C1 segment of cervical spinal cord (tissue), 14 donors: Measurements from ENCODE around the gene BRCC3.

Experiments
- DNase-seq, 14 donors: peaks; one replicate each; lab custom pipeline; 2025; lab: John Stamatoyannopoulos, UW

Gene BRCC3

GRCh38 chrX:155070975-155071693 lies at the start of gene BRCC3, which contains the start of the genes CMC4 and MTCP1:
Gene BRCC3 (plus strand): TSS chrX:155071508. CDS start chrX:155071528, 20 bp downstream.
Gene CMC4 (minus strand): TSS chrX:155071136. CDS start chrX:155064023, 7,113 bp downstream.
Gene MTCP1 (minus strand): TSS chrX:155071136. CDS start chrX:155066010, 5,126 bp downstream.
- DNase-seq: peak in 13 of 14 donors; percentile 8 to 82 (median 65)

GRCh38 chrX:155022585-155022984 lies 48.7 kb upstream of the BRCC3 start, which contains the start of gene F8:
Gene F8 (minus strand): TSS chrX:155022723. CDS start chrX:155022552, 171 bp downstream.
- DNase-seq: no peak

DNA sequence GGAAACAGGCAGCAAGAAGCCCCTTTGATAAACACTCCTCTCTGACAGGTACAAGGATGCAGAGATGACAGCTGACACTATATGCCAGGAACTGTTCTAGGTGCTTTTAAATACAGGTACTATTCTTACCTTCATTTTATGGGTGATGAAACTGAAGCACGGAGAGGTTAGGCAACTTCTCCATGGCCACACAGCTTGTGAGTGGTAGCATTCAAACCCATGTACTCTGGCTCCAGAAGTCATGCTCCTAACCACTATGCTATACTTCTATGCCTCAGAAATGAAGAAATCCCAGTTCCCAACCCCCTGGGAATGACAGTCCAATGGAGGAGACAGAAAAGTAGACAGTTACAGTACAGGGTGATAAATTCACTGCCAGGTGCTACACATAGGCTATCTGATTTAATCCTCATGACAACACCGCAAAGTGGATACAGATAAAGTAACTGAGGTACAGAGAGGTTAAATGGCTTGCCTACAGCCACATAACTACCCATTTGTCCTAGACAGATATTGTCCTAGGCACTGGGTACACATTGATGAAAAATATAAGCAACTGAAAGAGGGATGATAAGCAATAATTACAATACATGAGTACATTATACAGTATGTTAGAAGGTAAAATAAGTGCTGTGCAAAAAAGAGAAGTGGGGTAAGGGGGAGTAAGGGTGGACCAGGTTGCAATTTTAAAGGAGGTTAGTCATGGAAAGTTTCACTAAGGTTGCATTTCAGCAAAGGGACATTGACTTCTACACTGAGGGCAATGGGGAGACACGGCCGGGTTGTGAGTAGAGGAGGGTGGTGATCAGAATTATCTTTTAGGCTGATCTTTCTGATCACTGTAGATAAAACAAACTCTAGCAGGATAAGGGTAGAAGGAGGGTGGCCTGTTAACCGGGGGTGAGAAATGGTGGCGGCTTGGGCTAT lies 47.1 kb upstream of the BRCC3 start:
- DNase-seq: no peak

DNA sequence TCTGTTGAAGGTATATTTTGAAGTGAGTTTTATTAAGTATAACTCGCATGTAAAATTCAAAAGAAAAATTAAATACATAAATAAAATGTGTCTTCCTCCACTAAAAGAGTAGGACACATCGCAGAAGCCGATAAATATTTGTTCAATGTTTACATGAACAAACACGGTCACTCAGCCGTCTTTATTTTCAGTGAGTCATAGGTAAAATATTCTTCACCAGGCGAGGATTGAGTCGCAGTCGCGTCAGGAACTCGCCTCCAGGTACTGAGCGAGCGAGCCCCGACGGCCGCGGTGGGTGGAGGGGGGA lies 44.9 kb upstream of the BRCC3 start:
- DNase-seq: no peak

DNA sequence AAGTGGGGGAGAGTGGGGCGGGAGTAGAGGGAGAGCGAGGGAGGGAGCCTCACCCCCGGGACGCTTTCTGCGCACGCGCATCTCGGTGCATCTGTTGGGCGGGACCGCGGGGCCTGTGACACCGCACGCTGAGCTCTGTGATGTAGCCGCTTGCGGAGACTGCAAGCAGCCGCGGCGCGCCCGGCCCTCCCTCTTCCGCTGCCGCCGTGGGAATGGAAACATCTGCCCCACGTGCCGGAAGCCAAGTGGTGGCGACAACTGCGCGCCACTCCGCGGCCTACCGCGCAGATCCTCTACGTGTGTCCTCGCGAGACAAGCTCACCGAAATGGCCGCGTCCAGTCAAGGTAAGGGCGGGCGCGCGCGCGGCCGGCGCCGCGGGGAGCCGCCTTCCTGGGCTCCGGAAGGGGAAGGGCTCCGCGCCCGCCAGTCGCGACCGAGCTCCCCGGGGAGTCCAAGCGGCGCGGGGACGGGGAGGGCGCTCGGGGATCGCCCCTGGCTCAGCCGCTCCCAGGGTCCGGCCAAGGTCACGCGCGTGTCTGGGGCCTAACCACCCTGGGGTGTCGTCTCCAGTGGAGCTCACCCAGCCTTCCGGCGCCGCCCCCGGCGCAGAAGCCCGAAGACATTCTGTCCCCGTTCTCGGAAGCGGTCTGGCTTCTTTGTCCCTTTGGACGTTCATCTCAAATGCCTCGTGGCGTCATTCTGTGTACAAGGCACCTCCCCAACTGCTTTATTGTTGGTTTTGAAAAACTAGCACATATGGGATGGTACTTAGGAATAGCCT lies 44.4 kb upstream of the BRCC3 start, which contains the start of gene FUNDC2:
FUNDC2 (plus strand) TSS at position 118 of the 782 bp plus-strand sequence; CDS start at position 213, 95 bp downstream.
- peak; percentile 22 to 92 (median 82) for DNase-seq

- peak in 1 of 14 donors; percentile 30 for DNase-seq
Observed at GRCh38 chrX:155027509-155028066, 43.7 kb upstream of the BRCC3 start.

- DNase-seq: peak in 1 of 14 donors; percentile 4
Observed at GRCh38 chrX:155028129-155028528, 43.2 kb upstream of the BRCC3 start.

DNA sequence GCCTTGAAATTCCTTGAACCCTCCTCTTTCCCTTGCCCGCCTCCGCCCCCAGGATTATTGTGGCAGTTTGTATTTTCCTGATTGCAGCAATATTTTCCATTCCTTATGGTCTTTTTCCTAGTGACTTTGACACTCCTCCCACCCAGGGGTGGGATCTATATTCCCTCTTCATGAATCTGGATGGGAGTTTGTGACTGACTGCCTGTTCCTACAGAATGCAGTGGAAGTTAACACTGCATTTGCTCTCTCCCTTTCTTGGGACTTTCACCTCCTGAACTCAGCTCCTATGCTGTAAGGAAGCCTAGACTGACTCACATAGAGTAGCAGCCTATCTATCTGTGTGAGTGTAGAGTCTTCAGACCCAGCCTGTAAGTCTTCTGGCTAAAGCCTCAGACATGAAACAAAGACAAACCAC lies 42.4 kb upstream of the BRCC3 start:
- DNase-seq: no peak

DNA sequence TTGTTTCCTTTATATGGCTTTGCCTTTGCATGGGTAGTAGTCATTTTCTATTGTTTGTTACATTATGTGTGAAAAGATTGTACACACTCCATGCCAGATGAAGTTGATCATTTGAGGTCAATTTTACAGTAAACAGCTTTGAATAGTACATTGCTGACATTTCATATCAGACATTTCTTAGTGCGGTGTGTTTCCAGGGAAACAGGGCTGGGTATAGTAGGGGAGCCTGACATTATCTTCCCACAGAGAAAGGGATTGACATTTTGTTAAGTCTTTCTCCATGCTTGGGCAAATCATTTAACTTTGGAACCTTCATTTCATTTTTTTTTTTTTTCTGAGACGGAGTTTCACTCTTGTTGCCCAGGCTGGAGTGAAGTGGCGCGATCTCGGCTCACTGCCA lies 39.7 kb upstream of the BRCC3 start:
- DNase-seq: no peak

GRCh38 chrX:155035688-155036087 lies 35.6 kb upstream of the BRCC3 start:
- DNase-seq: no peak

GRCh38 chrX:155046129-155046810 lies 25.0 kb upstream of the BRCC3 start:
- no peak for DNase-seq

DNA sequence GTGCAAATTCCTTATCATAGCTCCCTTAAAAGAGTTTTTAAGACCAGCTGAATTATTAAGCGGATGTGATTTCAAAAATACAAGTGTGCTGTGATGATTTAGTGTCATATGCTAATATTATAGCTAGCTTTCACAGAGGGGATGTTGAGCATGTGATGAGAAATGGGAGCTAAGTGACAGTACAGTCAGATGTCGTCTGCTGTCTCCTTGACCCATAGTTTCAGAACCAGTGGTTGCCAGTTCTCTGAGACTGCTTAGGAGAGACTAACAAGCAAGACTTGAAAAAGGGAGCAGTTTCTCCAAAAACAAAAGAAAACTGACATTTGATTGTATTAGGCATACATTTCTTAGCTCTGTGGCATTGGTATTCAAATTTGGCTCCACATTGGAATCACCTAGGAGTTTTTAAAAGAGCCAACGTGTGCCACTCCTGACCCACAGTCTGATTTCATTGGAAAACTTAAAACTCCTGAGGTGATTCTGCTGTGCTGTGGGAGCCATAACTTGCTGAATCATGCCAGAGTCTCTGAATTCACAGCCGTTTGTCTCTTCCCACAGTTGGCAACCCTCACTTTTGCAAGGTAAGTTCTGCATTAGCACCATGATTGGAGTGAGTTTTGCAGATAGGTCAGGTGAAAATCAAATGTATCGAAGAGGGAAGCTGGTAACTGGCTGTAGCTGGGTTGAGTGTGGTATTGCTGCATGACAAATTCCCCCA lies 24.3 kb upstream of the BRCC3 start:
- DNase-seq: no peak

DNA sequence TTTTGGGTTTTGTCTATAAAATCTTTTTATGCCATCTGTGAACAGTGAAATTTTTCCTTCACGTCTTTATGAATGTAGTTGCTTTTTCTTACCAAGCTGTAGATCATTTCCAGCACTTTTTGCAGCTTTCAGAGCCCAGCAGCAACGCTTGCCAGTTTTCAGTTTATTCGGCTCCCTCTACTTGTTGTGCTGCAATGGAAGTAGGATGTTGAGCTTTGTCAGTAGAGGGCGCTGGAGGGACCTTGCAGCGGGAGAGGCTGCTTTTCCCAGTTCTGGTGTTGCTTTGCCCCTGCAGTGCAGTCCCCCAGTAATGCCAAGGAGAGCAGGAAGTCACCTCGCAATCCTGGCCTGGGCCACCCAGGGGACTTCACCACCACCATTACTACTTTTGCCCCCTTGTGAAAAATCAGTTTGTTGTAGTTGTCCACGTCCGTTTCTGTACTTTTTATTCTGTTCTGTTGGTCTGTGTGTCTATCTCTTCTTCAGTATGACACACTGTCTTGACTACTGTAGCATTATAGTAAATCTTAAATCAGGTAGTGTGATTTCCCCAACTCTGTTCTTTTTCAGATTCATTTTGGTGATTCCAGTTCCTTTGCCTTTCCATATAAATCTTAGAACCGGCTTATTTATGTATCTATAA lies 22.2 kb upstream of the BRCC3 start:
- peak in 9 of 14 donors; percentile 1 to 27 (median 14) for DNase-seq

DNA sequence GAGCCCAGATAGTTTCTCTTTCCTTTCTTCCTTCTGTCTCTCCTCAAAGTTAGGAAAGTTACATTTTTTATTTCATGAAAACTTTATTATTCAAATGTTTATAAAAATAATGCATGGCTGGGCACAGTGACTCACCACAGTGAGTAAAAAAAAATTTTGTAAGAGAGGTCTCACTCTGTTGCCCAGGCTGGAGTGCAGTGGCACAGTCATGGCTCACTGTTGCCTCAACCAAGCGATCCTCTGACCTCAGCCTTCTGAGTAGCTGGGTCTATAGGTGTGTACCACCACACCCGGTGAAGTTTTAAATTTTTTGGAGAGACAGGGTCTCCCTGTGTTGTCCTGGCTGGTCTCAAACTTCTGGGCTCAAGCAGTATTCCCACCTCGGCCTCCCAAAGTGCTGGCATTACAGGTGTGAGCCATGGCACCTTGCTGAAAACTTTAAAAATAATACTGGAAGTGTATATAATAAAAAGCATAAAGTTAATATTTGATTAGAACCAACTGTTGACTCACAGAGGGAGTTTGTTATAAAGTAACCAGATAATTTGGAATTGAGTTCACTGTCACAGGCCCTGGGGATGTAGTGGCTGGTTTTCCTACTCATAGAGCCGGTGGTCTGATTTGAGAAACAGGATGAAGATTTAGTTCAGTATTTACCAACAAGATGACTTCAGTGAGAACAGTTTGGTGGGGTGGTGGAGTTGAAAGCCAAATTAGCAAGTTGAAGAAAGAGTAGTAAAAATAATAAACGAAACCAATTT lies 18.4 kb upstream of the BRCC3 start:
- no peak for DNase-seq

- no peak for DNase-seq
Observed at GRCh38 chrX:155053656-155054055, 17.7 kb upstream of the BRCC3 start.

DNA sequence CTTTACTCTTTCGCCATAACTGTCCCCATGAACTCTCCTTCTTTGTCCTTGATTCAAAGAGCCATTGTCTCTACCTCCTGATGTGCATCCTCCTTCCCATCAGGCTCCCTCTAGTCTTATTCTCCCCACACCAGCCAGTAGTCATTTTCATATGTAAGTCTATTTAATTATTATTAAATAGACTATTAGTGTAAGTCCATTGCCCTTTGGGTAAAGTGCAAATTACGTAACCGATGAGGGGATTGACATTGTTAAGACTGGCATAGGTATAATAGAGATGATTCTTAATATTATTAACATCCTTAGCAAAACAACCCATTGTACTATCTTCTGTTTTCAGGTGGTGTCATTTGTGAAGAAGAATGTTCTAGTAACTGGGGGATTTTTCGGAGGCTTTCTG lies 17.1 kb upstream of the BRCC3 start:
- DNase-seq: no peak

GRCh38 chrX:155055494-155055893 lies 15.8 kb upstream of the BRCC3 start:
- DNase-seq: no peak

- no peak for DNase-seq
Observed at GRCh38 chrX:155056471-155056870, 14.8 kb upstream of the BRCC3 start.
